Measurements from ENCODE around the gene LAMB1. TPM values are rescaled to one million over a fixed set of nuclear protein-coding genes. Genes with fewer than 3 reads are reported as not detected.

Gene LAMB1
- total RNA-seq, 2 experiments from 2014 or later, result not detected

DNA sequence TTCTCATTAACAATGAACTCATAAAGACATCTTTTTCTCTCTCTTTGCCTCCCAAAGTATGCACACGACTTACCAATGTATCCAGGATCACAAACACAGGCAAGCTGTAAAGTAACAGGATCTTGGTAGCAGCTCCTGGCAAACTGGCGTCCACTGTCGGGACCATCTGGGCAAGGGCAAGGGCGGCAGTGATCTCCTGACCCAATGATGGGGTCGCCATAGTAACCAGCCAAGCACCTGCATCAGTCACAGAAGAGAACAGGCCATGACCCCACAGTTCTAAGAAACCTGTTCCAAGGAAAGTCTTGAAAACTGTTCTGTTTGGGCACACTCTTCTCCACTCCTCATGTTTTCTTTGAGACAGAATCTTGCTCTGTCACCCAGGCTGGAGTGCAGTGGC lies 47.6 kb downstream of the LAMB1 start:
- Histone ChIP-seq H3K27ac (ENCODE audit: low read depth in 1 of 2, low read length in 2 of 2) (no peak overlapping the region), H3K4me1 (ENCODE audit: insufficient read depth, low read length) (no peaks in the 10 kb centered on the region), H3K36me3 (ENCODE audit: insufficient read depth, low read length) (no peaks in the 10 kb centered on the region), H3K9me3 (ENCODE audit: control insufficient read depth in 1 of 2, insufficient read depth in 1 of 2, low read length in 2 of 2) (no peaks in the 10 kb centered on the region), H3K27me3 (ENCODE audit: control insufficient read depth in 1 of 2, insufficient read depth in 2 of 2, low read length in 2 of 2) (no peaks in the 10 kb centered on the region), H3K4me3 (ENCODE audit: low read length) (no peak overlapping the region)
- intact Hi-C loops (cut with DNase I, micrococcal nuclease), result no loop called here
- ATAC-seq (ENCODE audit: poor library complexity), result no peak
- H3K27me3 Mint-ChIP-seq, result peaks cover 8% of the 10 kb centered on the region
- no peaks in the 10 kb centered on the region for H3K4me1 Mint-ChIP-seq (ENCODE audit: low read depth)
- H3K27ac Mint-ChIP-seq, result no peak overlapping the region
- no peaks in the 10 kb centered on the region for H3K36me3 Mint-ChIP-seq (ENCODE audit: low read depth)
- ChIA-PET POLR2A (no interaction called here), CTCF (no interaction called here)
- no peak for DNase-seq
- no peak for TF ChIP-seq CTCF (IDR thresholded peaks at IDR 0.05)
- no peak overlapping the region for H3K4me3 Mint-ChIP-seq
- no peaks in the 10 kb centered on the region for H3K9me3 Mint-ChIP-seq

- Histone ChIP-seq H3K4me3 (ENCODE audit: low read length) (no peak overlapping the region), H3K36me3 (ENCODE audit: insufficient read depth, low read length) (no peaks in the 10 kb centered on the region), H3K27ac (ENCODE audit: low read depth in 1 of 2, low read length in 2 of 2) (no peak overlapping the region), H3K4me1 (ENCODE audit: insufficient read depth, low read length) (no peaks in the 10 kb centered on the region), H3K9me3 (ENCODE audit: control insufficient read depth in 1 of 2, insufficient read depth in 1 of 2, low read length in 2 of 2) (no peaks in the 10 kb centered on the region), H3K27me3 (ENCODE audit: control insufficient read depth in 1 of 2, insufficient read depth in 2 of 2, low read length in 2 of 2) (no peaks in the 10 kb centered on the region)
- no peaks in the 10 kb centered on the region for H3K36me3 Mint-ChIP-seq (ENCODE audit: low read depth)
- H3K9me3 Mint-ChIP-seq, result no peaks in the 10 kb centered on the region
- no peak for DNase-seq
- no peak overlapping the region for H3K27ac Mint-ChIP-seq
- no peak overlapping the region for H3K4me3 Mint-ChIP-seq
- no peaks in the 10 kb centered on the region for H3K4me1 Mint-ChIP-seq (ENCODE audit: low read depth)
- ChIA-PET CTCF (no interaction called here), POLR2A (no interaction called here)
- ATAC-seq (ENCODE audit: poor library complexity), result no peak
- intact Hi-C loops (cut with DNase I, micrococcal nuclease), result no loop called here
- TF ChIP-seq CTCF (IDR thresholded peaks at IDR 0.05), result no peak
- H3K27me3 Mint-ChIP-seq, result peaks cover 4% of the 10 kb centered on the region
Observed at GRCh38 chr7:107953924-107954303, 49.0 kb downstream of the LAMB1 start.

- H3K27me3 ChIP-seq (ENCODE audit: control insufficient read depth in 1 of 2, insufficient read depth in 2 of 2, low read length in 2 of 2), result no peaks in the 10 kb centered on the region
- POLR2A ChIA-PET, result no interaction called here
- no peak overlapping the region for H3K4me3 ChIP-seq (ENCODE audit: low read length)
- CTCF ChIA-PET, result no interaction called here
- no peaks in the 10 kb centered on the region for H3K36me3 ChIP-seq (ENCODE audit: insufficient read depth, low read length)
- no peak overlapping the region for H3K4me3 Mint-ChIP-seq
- no peaks in the 10 kb centered on the region for H3K36me3 Mint-ChIP-seq (ENCODE audit: low read depth)
- intact Hi-C loops (cut with DNase I, micrococcal nuclease), result no loop called here
- no peaks in the 10 kb centered on the region for H3K9me3 ChIP-seq (ENCODE audit: control insufficient read depth in 1 of 2, insufficient read depth in 1 of 2, low read length in 2 of 2)
- no peaks in the 10 kb centered on the region for H3K4me1 Mint-ChIP-seq (ENCODE audit: low read depth)
- no peak for TF ChIP-seq CTCF (IDR thresholded peaks at IDR 0.05)
- no peaks in the 10 kb centered on the region for H3K4me1 ChIP-seq (ENCODE audit: insufficient read depth, low read length)
- no peak overlapping the region for H3K27ac ChIP-seq (ENCODE audit: low read depth in 1 of 2, low read length in 2 of 2)
- no peaks in the 10 kb centered on the region for H3K27me3 Mint-ChIP-seq
- H3K27ac Mint-ChIP-seq, result no peak overlapping the region
- H3K9me3 Mint-ChIP-seq, result no peaks in the 10 kb centered on the region
- no peak for ATAC-seq (ENCODE audit: poor library complexity)
- DNase-seq, result no peak
Observed at GRCh38 chr7:107953265-107953923, 49.6 kb downstream of the LAMB1 start.

Measured in CD4-positive, alpha-beta T cell (primary cell).